HepG2 (cell line): ENCODE measurements around the gene SPTBN5. TPM values are rescaled to one million over a fixed set of nuclear protein-coding genes. Genes with fewer than 3 reads are reported as not detected.

Experiments
- ARID3A ChIP-seq: IDR thresholded peaks from 2 replicates; pipeline ENCODE4 v1.6.1; 2012; ENCODE audit warnings: low read depth, low read length, improper control_type of control experiment
- ARID5B ChIP-seq: IDR thresholded peaks from 2 replicates; pipeline ENCODE4 v1.4.0; 2020; ENCODE audit warnings: mild to moderate bottlenecking, missing genetic modification reagents
- GATAD1 ChIP-seq: IDR thresholded peaks from 2 replicates; pipeline ENCODE4 v1.6.1; 2016; ENCODE audit warnings: missing genetic modification reagents, missing compliant biosample characterization
- NFAT5 ChIP-seq: sonication (generic); formaldehyde crosslinking; IDR thresholded peaks from 2 replicates; pipeline ENCODE4 v1.4.0; 2020; ENCODE audit warnings: missing genetic modification reagents
- NKX3-1 ChIP-seq: sonication (generic); formaldehyde crosslinking; IDR thresholded peaks from 2 replicates; pipeline ENCODE4 v1.5.0; 2020; ENCODE audit warnings: missing genetic modification reagents
- PRDM10 ChIP-seq: sonication (generic); formaldehyde crosslinking; IDR thresholded peaks from 2 replicates; pipeline ENCODE4 v1.4.0; 2020; ENCODE audit warnings: low read depth, missing genetic modification reagents
- SNAPC2 ChIP-seq: sonication (generic); formaldehyde crosslinking; IDR thresholded peaks from 2 replicates; pipeline ENCODE4 v1.8.1; 2022; ENCODE audit warnings: mild to moderate bottlenecking, missing genetic modification reagents
- TARDBP ChIP-seq: sonication (generic); formaldehyde crosslinking; IDR thresholded peaks from 2 replicates; pipeline ENCODE4 v1.8.0; 2022; ENCODE audit warnings: mild to moderate bottlenecking, missing genetic modification reagents
- ZBTB26 ChIP-seq: IDR thresholded peaks from 2 replicates; pipeline ENCODE4 v1.6.1; 2016; ENCODE audit warnings: missing compliant biosample characterization, missing genetic modification reagents, borderline replicate concordance
- ZEB1 ChIP-seq: IDR thresholded peaks from 2 replicates; pipeline ENCODE4 v1.6.1; 2012; ENCODE audit warnings: mild to moderate bottlenecking, low read depth, inconsistent platforms; ENCODE audit not compliant: insufficient replicate concordance
- ZNF101 ChIP-seq: sonication (generic); formaldehyde crosslinking; IDR thresholded peaks from 2 replicates; pipeline ENCODE4 v1.4.0; 2020; ENCODE audit warnings: mild to moderate bottlenecking, low read depth, missing genetic modification reagents, borderline replicate concordance
- polyA plus RNA-seq, 8 experiments: library from polyadenylated mRNA; depleted of rRNA in 3 of 8; stranded (reverse) in 7 of 8; unstranded in 1 of 8; fragments of >200 nt; fragmentation: Illumina TruSeq in 4 of 8; extraction: Trizol in 4 of 8; gene quantifications; 2 replicates each; pipeline versions ENCODE4 v1.2.1 to v1.2.3, GENCODE V29; 2011 to 2016; ENCODE audit warnings: low read depth in 4 of 8, missing spikeins in 1 of 8, mixed read lengths in 1 of 8; ENCODE audit not compliant: insufficient read depth in 1 of 8
- total RNA-seq, 5 experiments: library from RNA; depleted of rRNA; stranded (reverse); fragments of >200 nt; fragmentation: Illumina TruSeq; extraction: Trizol; gene quantifications; 2 replicates each; pipeline ENCODE4 v1.2.3, GENCODE V29; 2016; ENCODE audit warnings: low read depth in 1 of 5

Gene SPTBN5
- total and polyA plus RNA-seq, 2 of the 13 experiments (the other 11 are each of a cell fraction or from before 2014, with no cell fraction given): 0.01 to 0.07 TPM

- TF ChIP-seq ARID3A: no peak
- no peak for TF ChIP-seq TARDBP (CRISPR knock-in tag)
- TF ChIP-seq NKX3-1: no peak
- TF ChIP-seq GATAD1: peak; percentile 50
- no peak for TF ChIP-seq ZEB1
- no peak for TF ChIP-seq ZNF101 (CRISPR knock-in tag)
- no peak for TF ChIP-seq ZBTB26
- TF ChIP-seq SNAPC2 (CRISPR knock-in tag): no peak
- TF ChIP-seq PRDM10 (CRISPR knock-in tag): no peak
- TF ChIP-seq ARID5B (CRISPR knock-in tag): peak; percentile 63; the same call in 1 of the 2 replicates
- no peak for TF ChIP-seq NFAT5 (CRISPR knock-in tag)
Observed at GRCh38 chr15:41827880-41828806, 65.7 kb downstream of the SPTBN5 start, which contains the start of gene JMJD7 (continued).
